Mammary epithelial cell (primary cell): ENCODE data around the gene KDM4B.

Source experiments
- CTCF ChIP-seq, 2 donors: IDR thresholded peaks in 1 of 2; conservative IDR thresholded peaks in 1 of 2; 2 replicates each; pipeline ENCODE4 v1.5.1; 2011 to 2012; ENCODE audit warnings: inconsistent platforms in 2 of 2, low read length in 2 of 2, mild to moderate bottlenecking in 2 of 2, control low read depth in 1 of 2, low read depth in 1 of 2; ENCODE audit not compliant: insufficient read depth in 1 of 2; ENCODE audit errors: extremely low read depth in 1 of 2
- EZH2 ChIP-seq: IDR thresholded peaks from 2 replicates; pipeline ENCODE4 v1.6.1; 2012; ENCODE audit warnings: low read length, inconsistent platforms, borderline replicate concordance

DNA sequence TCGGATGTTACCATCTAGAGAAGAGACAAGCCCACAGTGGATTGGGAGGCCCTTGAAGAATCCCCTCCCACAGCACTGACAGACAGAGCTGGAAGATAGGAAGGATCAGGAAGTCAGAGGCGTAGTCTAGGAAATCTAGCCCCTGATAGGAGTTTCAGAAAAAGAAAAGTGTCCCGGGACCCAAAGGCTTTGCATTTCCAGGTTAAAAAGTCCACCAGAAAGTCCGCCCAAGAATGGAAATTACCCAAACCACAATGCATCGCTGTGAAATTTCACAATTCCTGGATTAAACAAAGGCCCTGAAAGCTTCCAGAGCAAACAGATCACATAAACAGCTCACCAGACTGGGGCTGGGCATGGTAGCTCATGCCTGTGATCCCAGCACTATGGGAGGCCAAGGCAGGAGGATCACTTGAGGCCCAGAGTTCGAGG is 146.9 kb downstream of the KDM4B start:
- TF ChIP-seq EZH2 (no peak), CTCF (conservative IDR thresholded peaks at IDR 0.05 in 1 of 2, IDR thresholded peaks at IDR 0.05 in 1 of 2; ENCODE audit: extremely low read depth in 1 of 2, insufficient read depth in 1 of 2, low read depth in 1 of 2, low read length in 2 of 2) (no peak)
